BLaER1 treated with 17β-estradiol and CSF1 and Interleukin-3, amounts not matched to agents 10 nM and 100 nM (cell line): ENCODE measurements around the gene SLU7.
A peak's percentile ranks its signal among the peaks of the same experiment; 100 is the strongest.

Source experiments
- H3K27ac ChIP-seq, 11 experiments: shearing (Covaris generic); formaldehyde crosslinking; 2 replicates each; pipeline ENCODE4 v1.8.1; 2022
- H3K27me3 ChIP-seq, 11 experiments: shearing (Covaris generic); formaldehyde crosslinking; 2 replicates each; pipeline ENCODE4 v1.8.1; 2022
- H3K36me3 ChIP-seq, 11 experiments: shearing (Covaris generic); formaldehyde crosslinking; 2 replicates each; pipeline ENCODE4 v1.8.1; 2022
- H3K4me1 ChIP-seq, 10 experiments: shearing (Covaris generic); formaldehyde crosslinking; 2 replicates each; pipeline ENCODE4 v1.8.1; 2022
- H3K4me2 ChIP-seq, 11 experiments: shearing (Covaris generic); formaldehyde crosslinking; 2 replicates each; pipeline ENCODE4 v1.8.1; 2022
- H3K4me3 ChIP-seq, 10 experiments: shearing (Covaris generic); formaldehyde crosslinking; 2 replicates each; pipeline ENCODE4 v1.8.1; 2022
- H3K9ac ChIP-seq, 11 experiments: shearing (Covaris generic); formaldehyde crosslinking; 2 replicates each; pipeline ENCODE4 v1.8.1; 2022
- H3K9me3 ChIP-seq, 11 experiments: shearing (Covaris generic); formaldehyde crosslinking; replicated peaks in 1 of 11; 2 replicates each; pipeline ENCODE4 v1.8.1; 2022
- H4K20me1 ChIP-seq, 11 experiments: shearing (Covaris generic); formaldehyde crosslinking; 2 replicates each; pipeline ENCODE4 v1.8.1; 2022
- Cebpa-rat ChIP-seq, 11 experiments: shearing (Covaris generic); IDR thresholded peaks; 2 replicates each; pipeline ENCODE4 v1.8.1; 2022

The SLU7 gene

GRCh38 chr5:160453751-160454150 is 34.9 kb upstream of the SLU7 start:
- H3K9me3 ChIP-seq = peaks cover 0 to 18% (median 7%) of the 10 kb centered on the region in 11 experiments; a peak in 12 of 22 replicates
- no peaks in the 10 kb centered on the region for H3K27me3 ChIP-seq
- no peak overlapping the region for H3K4me3 ChIP-seq
- no peak for TF ChIP-seq Cebpa-rat (IDR thresholded peaks at IDR 0.05)
- no peak overlapping the region for H3K27ac ChIP-seq
- H3K9ac ChIP-seq = no peak overlapping the region
- H3K4me1 ChIP-seq = peaks cover 12 to 37% (median 26%) of the 10 kb centered on the region in 10 experiments
- H4K20me1 ChIP-seq = no peaks in the 10 kb centered on the region
- H3K4me2 ChIP-seq = peak overlapping the region in 3 of 11 experiments; percentile 60 to 79 (median 74); a peak in 5 of 22 replicates
- H3K36me3 ChIP-seq = no peaks in the 10 kb centered on the region

- H3K4me2 ChIP-seq = peak overlapping the region in 6 of 11 experiments; percentile 20 to 79 (median 44); a peak in 10 of 22 replicates
- 0 out of 22 replicates have a peak overlapping the region, but pooled peaks of 1 of the 11 experiments have one; percentile 9 for H3K9ac ChIP-seq
- H3K27ac ChIP-seq = peak overlapping the region in 2 of 11 experiments; percentile 9 to 37; a peak in 3 of 22 replicates
- no peak overlapping the region for H3K4me3 ChIP-seq
- peaks cover 12 to 37% (median 26%) of the 10 kb centered on the region in 10 experiments for H3K4me1 ChIP-seq
- H4K20me1 ChIP-seq = no peaks in the 10 kb centered on the region
- H3K27me3 ChIP-seq = no peaks in the 10 kb centered on the region
- no peaks in the 10 kb centered on the region for H3K36me3 ChIP-seq
- H3K9me3 ChIP-seq = peaks cover 0 to 21% (median 12%) of the 10 kb centered on the region in 11 experiments; a peak in 11 of 22 replicates
- no peak for TF ChIP-seq Cebpa-rat (IDR thresholded peaks at IDR 0.05)
These were observed 33.9 kb upstream of the SLU7 start for GRCh38 chr5:160452795-160453194.

DNA sequence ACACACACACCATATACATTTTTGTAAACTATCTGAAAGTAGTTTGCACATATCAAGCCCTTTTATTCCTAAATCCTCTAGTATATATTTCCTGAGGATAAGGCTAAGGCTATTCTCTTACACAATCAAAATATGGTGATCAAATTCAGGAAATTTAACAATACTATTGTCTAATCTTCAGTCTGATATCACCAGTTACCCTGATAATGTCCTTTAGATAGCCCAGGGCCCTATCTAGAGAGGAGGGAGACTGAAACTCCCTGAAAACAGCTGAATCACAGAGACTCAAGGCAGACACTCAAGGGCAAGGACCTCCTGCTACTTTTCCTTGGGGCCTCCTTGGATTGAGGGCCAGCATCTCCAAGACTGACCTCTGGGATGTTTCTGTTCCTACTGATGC is 33.2 kb upstream of the SLU7 start:
- no peaks in the 10 kb centered on the region for H4K20me1 ChIP-seq
- no peak overlapping the region for H3K4me3 ChIP-seq
- TF ChIP-seq Cebpa-rat (IDR thresholded peaks at IDR 0.05) = no peak
- peaks cover 12 to 37% (median 26%) of the 10 kb centered on the region in 10 experiments for H3K4me1 ChIP-seq
- H3K27ac ChIP-seq = peak overlapping the region in 2 of 11 experiments; percentile 9 to 37; a peak in 3 of 22 replicates
- no peak overlapping the region for H3K9ac ChIP-seq
- peak overlapping the region in 3 of 11 experiments; percentile 60 to 79 (median 74); a peak in 5 of 22 replicates for H3K4me2 ChIP-seq
- no peaks in the 10 kb centered on the region for H3K36me3 ChIP-seq
- H3K9me3 ChIP-seq = peaks cover 0 to 22% (median 12%) of the 10 kb centered on the region in 11 experiments; a peak in 11 of 22 replicates
- H3K27me3 ChIP-seq = no peaks in the 10 kb centered on the region

DNA sequence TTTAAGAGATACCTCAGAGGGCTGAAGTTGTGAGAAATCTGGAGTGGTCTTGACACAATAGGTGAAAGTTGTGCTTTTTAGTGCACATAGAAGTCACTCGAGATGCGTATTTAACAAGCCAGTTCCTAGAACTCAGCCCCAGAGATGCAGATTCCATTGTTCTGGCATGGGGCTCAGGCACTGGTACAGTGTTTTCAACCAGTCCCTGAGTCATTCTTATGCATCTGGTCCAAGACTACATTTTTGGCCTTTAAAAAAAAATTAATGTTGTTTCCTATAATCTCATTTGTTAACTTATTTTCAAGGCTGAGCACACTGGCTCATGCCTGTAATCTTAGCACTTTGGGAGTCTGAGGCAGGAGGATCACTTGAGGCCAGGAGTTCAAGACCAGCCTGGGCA is 32.4 kb upstream of the SLU7 start:
- Histone ChIP-seq H3K36me3 (no peaks in the 10 kb centered on the region), H3K27me3 (no peaks in the 10 kb centered on the region), H3K27ac (no peak overlapping the region), H3K9me3 (peaks cover 0 to 22% (median 12%) of the 10 kb centered on the region in 11 experiments; a peak in 11 of 22 replicates), H4K20me1 (no peaks in the 10 kb centered on the region), H3K4me3 (no peak overlapping the region), H3K4me2 (peak overlapping the region in 2 of 11 experiments; percentile 15 to 30; a peak in 2 of 22 replicates), H3K9ac (no peak overlapping the region), H3K4me1 (peaks cover 12 to 32% (median 24%) of the 10 kb centered on the region in 10 experiments)
- TF ChIP-seq Cebpa-rat (IDR thresholded peaks at IDR 0.05) = no peak

GRCh38 chr5:160450164-160450932 is 31.5 kb upstream of the SLU7 start:
- no peak for TF ChIP-seq Cebpa-rat (IDR thresholded peaks at IDR 0.05)
- Histone ChIP-seq H3K4me1 (peaks cover 2 to 29% (median 15%) of the 10 kb centered on the region in 10 experiments), H3K27ac (no peak overlapping the region), H3K27me3 (no peaks in the 10 kb centered on the region), H3K4me3 (no peak overlapping the region), H3K4me2 (peak overlapping the region in 7 of 11 experiments; percentile 7 to 30 (median 15); a peak in 4 of 22 replicates), H4K20me1 (no peaks in the 10 kb centered on the region), H3K9ac (no peak overlapping the region), H3K36me3 (no peaks in the 10 kb centered on the region), H3K9me3 (peaks cover 0 to 22% (median 12%) of the 10 kb centered on the region in 11 experiments; a peak in 11 of 22 replicates)

DNA sequence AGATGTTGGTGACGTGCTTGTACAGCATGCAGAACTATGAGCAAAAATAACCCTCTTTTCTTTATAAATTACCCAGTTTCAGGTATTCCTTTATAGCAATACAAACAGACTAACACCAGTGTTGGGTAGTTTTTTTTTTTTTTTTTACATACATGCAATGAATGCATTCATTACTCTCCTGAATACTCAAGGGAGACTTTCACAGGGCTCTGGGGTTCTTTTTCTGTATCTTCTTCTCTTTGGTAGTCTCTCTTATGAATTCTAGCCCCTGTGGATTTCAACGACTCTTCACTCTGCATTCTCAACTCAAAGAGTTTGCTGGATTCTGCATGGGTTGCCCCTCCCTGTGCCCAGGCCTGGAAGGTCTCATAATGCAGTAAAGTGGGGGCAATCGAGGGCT is 30.6 kb upstream of the SLU7 start:
- Histone ChIP-seq H3K27ac (no peak overlapping the region), H3K27me3 (no peaks in the 10 kb centered on the region), H3K9me3 (peaks cover 0 to 22% (median 12%) of the 10 kb centered on the region in 11 experiments; a peak in 11 of 22 replicates), H3K4me1 (peaks cover 0 to 29% (median 13%) of the 10 kb centered on the region in 10 experiments; a peak in 15 of 20 replicates), H3K9ac (no peak overlapping the region), H4K20me1 (no peaks in the 10 kb centered on the region), H3K36me3 (no peaks in the 10 kb centered on the region), H3K4me3 (no peak overlapping the region), H3K4me2 (no peak overlapping the region)
- no peak for TF ChIP-seq Cebpa-rat (IDR thresholded peaks at IDR 0.05)

GRCh38 chr5:160448886-160449285 is 30.0 kb upstream of the SLU7 start:
- Histone ChIP-seq H3K4me1 (peaks cover 0 to 25% (median 13%) of the 10 kb centered on the region in 10 experiments; a peak in 15 of 20 replicates), H3K27me3 (no peaks in the 10 kb centered on the region), H3K4me2 (no peak overlapping the region), H3K27ac (no peak overlapping the region), H3K36me3 (no peaks in the 10 kb centered on the region), H4K20me1 (no peaks in the 10 kb centered on the region), H3K9ac (no peak overlapping the region), H3K4me3 (no peak overlapping the region), H3K9me3 (peaks cover 0 to 22% (median 12%) of the 10 kb centered on the region in 11 experiments; a peak in 11 of 22 replicates)
- TF ChIP-seq Cebpa-rat (IDR thresholded peaks at IDR 0.05) = no peak

DNA sequence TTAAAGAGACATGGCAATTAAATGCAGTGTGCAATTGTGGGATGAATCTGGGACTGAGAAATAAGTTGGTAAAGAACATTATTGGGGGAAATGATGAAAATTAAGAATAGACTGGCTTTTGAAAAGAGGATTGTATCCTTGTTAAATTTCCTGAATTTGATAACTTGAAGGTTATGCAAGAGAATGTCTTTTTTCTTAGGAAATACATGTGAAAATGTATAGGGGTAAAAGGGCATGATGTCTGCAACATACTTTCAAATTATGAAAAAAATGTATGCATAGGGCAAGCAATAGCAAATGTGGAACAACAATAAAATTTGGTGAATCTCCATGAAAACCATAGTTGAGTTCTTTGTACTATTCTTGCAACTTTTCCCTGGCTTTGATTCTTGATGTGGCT is 26.9 kb upstream of the SLU7 start:
- H3K27ac ChIP-seq = no peak overlapping the region
- H3K9me3 ChIP-seq = peaks cover 0 to 22% (median 12%) of the 10 kb centered on the region in 11 experiments; a peak in 11 of 22 replicates
- no peaks in the 10 kb centered on the region for H3K36me3 ChIP-seq
- H3K4me1 ChIP-seq = peaks cover 13 to 34% (median 19%) of the 10 kb centered on the region in 10 experiments
- H3K27me3 ChIP-seq = no peaks in the 10 kb centered on the region
- H4K20me1 ChIP-seq = no peaks in the 10 kb centered on the region
- H3K4me2 ChIP-seq = no peak overlapping the region
- no peak overlapping the region for H3K4me3 ChIP-seq
- H3K9ac ChIP-seq = no peak overlapping the region
- no peak for TF ChIP-seq Cebpa-rat (IDR thresholded peaks at IDR 0.05)

GRCh38 chr5:160445132-160445531 is 26.3 kb upstream of the SLU7 start:
- no peak for TF ChIP-seq Cebpa-rat (IDR thresholded peaks at IDR 0.05)
- no peak overlapping the region for H3K27ac ChIP-seq
- H3K4me2 ChIP-seq = no peak overlapping the region
- H3K4me1 ChIP-seq = peaks cover 15 to 38% (median 22%) of the 10 kb centered on the region in 10 experiments
- H3K27me3 ChIP-seq = no peaks in the 10 kb centered on the region
- no peaks in the 10 kb centered on the region for H3K36me3 ChIP-seq
- peaks cover 0 to 21% (median 11%) of the 10 kb centered on the region in 11 experiments; a peak in 11 of 22 replicates for H3K9me3 ChIP-seq
- H3K4me3 ChIP-seq = no peak overlapping the region
- H4K20me1 ChIP-seq = no peaks in the 10 kb centered on the region
- no peak overlapping the region for H3K9ac ChIP-seq
